GM12872 (cell line): ENCODE measurements around the gene ACAP1.

Source experiments
- CTCF ChIP-seq: IDR thresholded peaks from 3 replicates; pipeline ENCODE4 v1.5.1; 2011; ENCODE audit warnings: low read depth, mild to moderate bottlenecking, low read length, moderate library complexity; ENCODE audit not compliant: insufficient read depth

ACAP1 gene

GRCh38 chr17:7340179-7340578 is 3.9 kb downstream of the ACAP1 start:
- no peak for TF ChIP-seq CTCF

- TF ChIP-seq CTCF = no peak
Measured at GRCh38 chr17:7341842-7342241, 5.5 kb downstream of the ACAP1 start.

GRCh38 chr17:7343250-7343649 is 6.9 kb downstream of the ACAP1 start:
- TF ChIP-seq CTCF = no peak

- TF ChIP-seq CTCF = no peak
Measured at GRCh38 chr17:7346761-7347614, 10.7 kb downstream of the ACAP1 start.

- TF ChIP-seq CTCF = no peak
Measured at GRCh38 chr17:7347630-7348477, 11.5 kb downstream of the ACAP1 start.

- no peak for TF ChIP-seq CTCF
Measured at GRCh38 chr17:7348478-7349242, 12.3 kb downstream of the ACAP1 start.
